ENCODE data around the gene SLC2A1. TPM values are rescaled to one million over a fixed set of nuclear protein-coding genes. Genes with fewer than 3 reads are reported as not detected.
A peak's percentile ranks its signal among the peaks of the same experiment; 100 is the strongest.

The SLC2A1 gene
- total and polyA plus RNA-seq, 9 of the 15 experiments (the other 6 are each of a cell fraction or from before 2014, with no cell fraction given): 12.6 to 153 (median 48.0) TPM

DNA sequence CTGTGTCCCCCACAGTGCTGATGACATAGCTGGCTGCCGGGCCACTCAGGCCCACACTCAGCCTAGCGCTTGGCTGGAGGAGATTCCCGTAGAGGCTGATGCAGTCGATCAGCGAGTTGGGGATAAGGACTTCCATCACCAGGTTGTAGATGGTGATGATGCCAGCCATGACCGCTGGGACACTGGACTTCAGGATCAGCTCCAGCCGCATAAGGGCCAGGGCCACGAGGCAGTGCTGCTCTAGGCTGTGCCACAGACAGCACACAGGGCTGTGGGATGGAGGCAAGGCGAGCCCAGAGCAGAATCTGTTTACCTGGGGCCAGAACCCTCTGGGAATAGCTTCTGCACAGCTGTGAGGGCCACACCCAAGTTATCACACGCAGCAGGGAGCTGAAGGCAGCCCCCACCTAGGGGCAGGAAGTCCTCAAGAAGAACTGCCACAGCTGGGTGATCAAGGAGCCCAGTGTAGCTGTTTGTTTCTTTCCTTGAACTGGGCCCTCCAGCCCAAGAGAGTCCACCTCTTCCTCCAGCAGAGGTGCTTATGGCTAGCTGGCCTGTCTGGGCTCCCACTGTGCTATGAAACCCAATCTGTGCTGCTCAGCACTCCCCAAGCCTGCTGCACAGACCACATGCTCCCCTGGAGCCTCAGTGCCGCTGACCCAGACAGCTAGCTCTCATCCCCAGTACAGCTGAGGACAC lies 6.2 kb downstream of the SLC2A1 start (continued):
- TF ChIP-seq, protein P1, sequence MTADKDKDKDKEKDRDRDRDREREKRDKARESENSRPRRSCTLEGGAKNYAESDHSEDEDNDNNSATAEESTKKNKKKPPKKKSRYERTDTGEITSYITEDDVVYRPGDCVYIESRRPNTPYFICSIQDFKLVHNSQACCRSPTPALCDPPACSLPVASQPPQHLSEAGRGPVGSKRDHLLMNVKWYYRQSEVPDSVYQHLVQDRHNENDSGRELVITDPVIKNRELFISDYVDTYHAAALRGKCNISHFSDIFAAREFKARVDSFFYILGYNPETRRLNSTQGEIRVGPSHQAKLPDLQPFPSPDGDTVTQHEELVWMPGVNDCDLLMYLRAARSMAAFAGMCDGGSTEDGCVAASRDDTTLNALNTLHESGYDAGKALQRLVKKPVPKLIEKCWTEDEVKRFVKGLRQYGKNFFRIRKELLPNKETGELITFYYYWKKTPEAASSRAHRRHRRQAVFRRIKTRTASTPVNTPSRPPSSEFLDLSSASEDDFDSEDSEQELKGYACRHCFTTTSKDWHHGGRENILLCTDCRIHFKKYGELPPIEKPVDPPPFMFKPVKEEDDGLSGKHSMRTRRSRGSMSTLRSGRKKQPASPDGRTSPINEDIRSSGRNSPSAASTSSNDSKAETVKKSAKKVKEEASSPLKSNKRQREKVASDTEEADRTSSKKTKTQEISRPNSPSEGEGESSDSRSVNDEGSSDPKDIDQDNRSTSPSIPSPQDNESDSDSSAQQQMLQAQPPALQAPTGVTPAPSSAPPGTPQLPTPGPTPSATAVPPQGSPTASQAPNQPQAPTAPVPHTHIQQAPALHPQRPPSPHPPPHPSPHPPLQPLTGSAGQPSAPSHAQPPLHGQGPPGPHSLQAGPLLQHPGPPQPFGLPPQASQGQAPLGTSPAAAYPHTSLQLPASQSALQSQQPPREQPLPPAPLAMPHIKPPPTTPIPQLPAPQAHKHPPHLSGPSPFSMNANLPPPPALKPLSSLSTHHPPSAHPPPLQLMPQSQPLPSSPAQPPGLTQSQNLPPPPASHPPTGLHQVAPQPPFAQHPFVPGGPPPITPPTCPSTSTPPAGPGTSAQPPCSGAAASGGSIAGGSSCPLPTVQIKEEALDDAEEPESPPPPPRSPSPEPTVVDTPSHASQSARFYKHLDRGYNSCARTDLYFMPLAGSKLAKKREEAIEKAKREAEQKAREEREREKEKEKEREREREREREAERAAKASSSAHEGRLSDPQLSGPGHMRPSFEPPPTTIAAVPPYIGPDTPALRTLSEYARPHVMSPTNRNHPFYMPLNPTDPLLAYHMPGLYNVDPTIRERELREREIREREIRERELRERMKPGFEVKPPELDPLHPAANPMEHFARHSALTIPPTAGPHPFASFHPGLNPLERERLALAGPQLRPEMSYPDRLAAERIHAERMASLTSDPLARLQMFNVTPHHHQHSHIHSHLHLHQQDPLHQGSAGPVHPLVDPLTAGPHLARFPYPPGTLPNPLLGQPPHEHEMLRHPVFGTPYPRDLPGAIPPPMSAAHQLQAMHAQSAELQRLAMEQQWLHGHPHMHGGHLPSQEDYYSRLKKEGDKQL (CRISPR knock-in tag; IDR thresholded peaks at IDR 0.05; ENCODE audit: borderline replicate concordance): no peak
- TF ChIP-seq, protein P2, sequence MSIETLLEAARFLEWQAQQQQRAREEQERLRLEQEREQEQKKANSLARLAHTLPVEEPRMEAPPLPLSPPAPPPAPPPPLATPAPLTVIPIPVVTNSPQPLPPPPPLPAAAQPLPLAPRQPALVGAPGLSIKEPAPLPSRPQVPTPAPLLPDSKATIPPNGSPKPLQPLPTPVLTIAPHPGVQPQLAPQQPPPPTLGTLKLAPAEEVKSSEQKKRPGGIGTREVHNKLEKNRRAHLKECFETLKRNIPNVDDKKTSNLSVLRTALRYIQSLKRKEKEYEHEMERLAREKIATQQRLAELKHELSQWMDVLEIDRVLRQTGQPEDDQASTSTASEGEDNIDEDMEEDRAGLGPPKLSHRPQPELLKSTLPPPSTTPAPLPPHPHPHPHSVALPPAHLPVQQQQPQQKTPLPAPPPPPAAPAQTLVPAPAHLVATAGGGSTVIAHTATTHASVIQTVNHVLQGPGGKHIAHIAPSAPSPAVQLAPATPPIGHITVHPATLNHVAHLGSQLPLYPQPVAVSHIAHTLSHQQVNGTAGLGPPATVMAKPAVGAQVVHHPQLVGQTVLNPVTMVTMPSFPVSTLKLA (conservative IDR thresholded peaks at IDR 0.05): peak; percentile 52 to 82
- TF ChIP-seq SMARCA4 (IDR thresholded peaks at IDR 0.05) (peak; percentile 73), TAF7 (tag; IDR thresholded peaks at IDR 0.05) (no peak), DIDO1 (tag; IDR thresholded peaks at IDR 0.05; ENCODE audit: low read depth) (no peak), HEY1 (CRISPR knock-in tag; IDR thresholded peaks at IDR 0.05; ENCODE audit: borderline replicate concordance) (no peak), SMARCA5 (IDR thresholded peaks at IDR 0.05) (no peak), ZNF232 (CRISPR knock-in tag; IDR thresholded peaks at IDR 0.05) (no peak), PHF8 (IDR thresholded peaks at IDR 0.05; ENCODE audit: borderline replicate concordance, low read length) (no peak; the same call in 1 of the 2 replicates), ZNF436 (CRISPR knock-in tag; IDR thresholded peaks at IDR 0.05) (no peak), NEUROD1 (IDR thresholded peaks at IDR 0.05; ENCODE audit: borderline replicate concordance, low read depth, low read length, partially characterized antibody) (peak; percentile 52), PCBP2 (IDR thresholded peaks at IDR 0.05; ENCODE audit: low read depth, low read length, poor library complexity, severe bottlenecking) (no peak), HNRNPL (IDR thresholded peaks at IDR 0.05; ENCODE audit: low read depth, low read length) (no peak), ZNF785 (CRISPR knock-in tag; IDR thresholded peaks at IDR 0.05) (no peak), ADNP (tag; IDR thresholded peaks at IDR 0.05) (no peak)
- TF ChIP-seq, protein P3, sequence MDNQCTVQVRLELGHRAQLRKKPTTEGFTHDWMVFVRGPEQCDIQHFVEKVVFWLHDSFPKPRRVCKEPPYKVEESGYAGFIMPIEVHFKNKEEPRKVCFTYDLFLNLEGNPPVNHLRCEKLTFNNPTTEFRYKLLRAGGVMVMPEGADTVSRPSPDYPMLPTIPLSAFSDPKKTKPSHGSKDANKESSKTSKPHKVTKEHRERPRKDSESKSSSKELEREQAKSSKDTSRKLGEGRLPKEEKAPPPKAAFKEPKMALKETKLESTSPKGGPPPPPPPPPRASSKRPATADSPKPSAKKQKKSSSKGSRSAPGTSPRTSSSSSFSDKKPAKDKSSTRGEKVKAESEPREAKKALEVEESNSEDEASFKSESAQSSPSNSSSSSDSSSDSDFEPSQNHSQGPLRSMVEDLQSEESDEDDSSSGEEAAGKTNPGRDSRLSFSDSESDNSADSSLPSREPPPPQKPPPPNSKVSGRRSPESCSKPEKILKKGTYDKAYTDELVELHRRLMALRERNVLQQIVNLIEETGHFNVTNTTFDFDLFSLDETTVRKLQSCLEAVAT (IDR thresholded peaks at IDR 0.05): no peak
- TF ChIP-seq, protein P4, sequence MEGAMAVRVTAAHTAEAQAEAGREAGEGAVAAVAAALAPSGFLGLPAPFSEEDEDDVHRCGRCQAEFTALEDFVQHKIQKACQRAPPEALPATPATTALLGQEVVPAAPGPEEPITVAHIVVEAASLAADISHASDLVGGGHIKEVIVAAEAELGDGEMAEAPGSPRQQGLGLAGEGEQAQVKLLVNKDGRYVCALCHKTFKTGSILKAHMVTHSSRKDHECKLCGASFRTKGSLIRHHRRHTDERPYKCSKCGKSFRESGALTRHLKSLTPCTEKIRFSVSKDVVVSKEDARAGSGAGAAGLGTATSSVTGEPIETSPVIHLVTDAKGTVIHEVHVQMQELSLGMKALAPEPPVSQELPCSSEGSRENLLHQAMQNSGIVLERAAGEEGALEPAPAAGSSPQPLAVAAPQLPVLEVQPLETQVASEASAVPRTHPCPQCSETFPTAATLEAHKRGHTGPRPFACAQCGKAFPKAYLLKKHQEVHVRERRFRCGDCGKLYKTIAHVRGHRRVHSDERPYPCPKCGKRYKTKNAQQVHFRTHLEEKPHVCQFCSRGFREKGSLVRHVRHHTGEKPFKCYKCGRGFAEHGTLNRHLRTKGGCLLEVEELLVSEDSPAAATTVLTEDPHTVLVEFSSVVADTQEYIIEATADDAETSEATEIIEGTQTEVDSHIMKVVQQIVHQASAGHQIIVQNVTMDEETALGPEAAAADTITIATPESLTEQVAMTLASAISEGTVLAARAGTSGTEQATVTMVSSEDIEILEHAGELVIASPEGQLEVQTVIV (CRISPR knock-in tag; IDR thresholded peaks at IDR 0.05; ENCODE audit: borderline replicate concordance): no peak
